ENCODE results near the gene EPS15. TPM values are rescaled to one million over a fixed set of nuclear protein-coding genes. Genes with fewer than 3 reads are reported as not detected.
"Not testable (repeated sequence)": the region's sequence is repeated elsewhere in the genome, so short reads cannot be mapped to it uniquely, and the experiment has no call there.

Gene EPS15
- total RNA-seq, 1 donor from 2014 or later = 37.1 TPM

DNA sequence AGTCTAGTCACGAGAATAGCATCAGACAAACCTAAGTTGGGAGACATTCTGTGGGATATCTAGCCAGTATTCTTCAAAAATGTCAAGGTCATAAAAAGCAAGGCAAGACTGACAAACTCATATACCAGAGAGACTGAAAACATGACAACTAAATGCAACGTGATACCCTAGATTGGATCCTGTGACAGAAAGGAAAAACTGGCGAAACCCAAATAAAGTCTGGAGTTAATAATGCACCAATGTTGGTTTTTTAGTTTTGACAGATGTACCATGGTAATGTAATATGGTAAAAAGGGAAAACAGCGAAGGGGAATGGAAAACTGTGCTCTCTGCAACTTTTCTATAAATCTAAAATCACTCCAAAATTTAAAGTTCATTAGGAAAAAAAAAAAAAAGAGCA, 64.5 kb downstream of the EPS15 start:
- no peak overlapping the region for H3K4me3 ChIP-seq (ENCODE audit: low read depth, low read length)
- DNase-seq (ENCODE audit: low read depth) = no peak
- no peaks in the 10 kb centered on the region for H3K27me3 ChIP-seq (ENCODE audit: control insufficient read depth, insufficient read depth, low read length)
- no peaks in the 10 kb centered on the region for H3K36me3 ChIP-seq (ENCODE audit: control insufficient read depth, insufficient read depth, low read length)
- TF ChIP-seq, protein P1, sequence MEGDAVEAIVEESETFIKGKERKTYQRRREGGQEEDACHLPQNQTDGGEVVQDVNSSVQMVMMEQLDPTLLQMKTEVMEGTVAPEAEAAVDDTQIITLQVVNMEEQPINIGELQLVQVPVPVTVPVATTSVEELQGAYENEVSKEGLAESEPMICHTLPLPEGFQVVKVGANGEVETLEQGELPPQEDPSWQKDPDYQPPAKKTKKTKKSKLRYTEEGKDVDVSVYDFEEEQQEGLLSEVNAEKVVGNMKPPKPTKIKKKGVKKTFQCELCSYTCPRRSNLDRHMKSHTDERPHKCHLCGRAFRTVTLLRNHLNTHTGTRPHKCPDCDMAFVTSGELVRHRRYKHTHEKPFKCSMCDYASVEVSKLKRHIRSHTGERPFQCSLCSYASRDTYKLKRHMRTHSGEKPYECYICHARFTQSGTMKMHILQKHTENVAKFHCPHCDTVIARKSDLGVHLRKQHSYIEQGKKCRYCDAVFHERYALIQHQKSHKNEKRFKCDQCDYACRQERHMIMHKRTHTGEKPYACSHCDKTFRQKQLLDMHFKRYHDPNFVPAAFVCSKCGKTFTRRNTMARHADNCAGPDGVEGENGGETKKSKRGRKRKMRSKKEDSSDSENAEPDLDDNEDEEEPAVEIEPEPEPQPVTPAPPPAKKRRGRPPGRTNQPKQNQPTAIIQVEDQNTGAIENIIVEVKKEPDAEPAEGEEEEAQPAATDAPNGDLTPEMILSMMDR (IDR thresholded peaks at IDR 0.05; ENCODE audit: insufficient read depth, low read length, poor library complexity, severe bottlenecking) = no peak

DNA sequence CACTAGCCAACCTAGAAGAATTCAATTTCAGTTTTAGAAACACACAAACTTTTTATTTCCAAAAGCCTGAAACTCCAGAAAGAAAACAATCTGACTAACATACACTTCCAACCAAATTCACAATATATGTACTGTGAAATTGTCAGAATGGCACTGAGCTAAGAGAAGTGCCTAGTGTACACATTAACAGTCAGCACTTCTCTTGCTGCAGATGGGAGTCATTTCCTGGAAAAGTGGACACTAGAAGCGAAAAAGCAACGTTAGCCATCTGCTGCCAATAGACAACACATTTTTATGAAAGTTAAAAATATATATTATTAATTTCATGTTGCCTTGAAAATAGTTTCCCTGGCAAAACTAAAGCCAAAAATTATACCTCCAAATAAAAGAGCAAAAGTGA, 66.1 kb downstream of the EPS15 start:
- Histone ChIP-seq H3K36me3 (ENCODE audit: control insufficient read depth, insufficient read depth, low read length) (no peaks in the 10 kb centered on the region), H3K27me3 (ENCODE audit: control insufficient read depth, insufficient read depth, low read length) (no peaks in the 10 kb centered on the region), H3K4me3 (ENCODE audit: low read depth, low read length) (no peak overlapping the region)
- TF ChIP-seq, protein P1 (IDR thresholded peaks at IDR 0.05; ENCODE audit: insufficient read depth, low read length, poor library complexity, severe bottlenecking) = no peak
- DNase-seq (ENCODE audit: low read depth) = no peak

DNA sequence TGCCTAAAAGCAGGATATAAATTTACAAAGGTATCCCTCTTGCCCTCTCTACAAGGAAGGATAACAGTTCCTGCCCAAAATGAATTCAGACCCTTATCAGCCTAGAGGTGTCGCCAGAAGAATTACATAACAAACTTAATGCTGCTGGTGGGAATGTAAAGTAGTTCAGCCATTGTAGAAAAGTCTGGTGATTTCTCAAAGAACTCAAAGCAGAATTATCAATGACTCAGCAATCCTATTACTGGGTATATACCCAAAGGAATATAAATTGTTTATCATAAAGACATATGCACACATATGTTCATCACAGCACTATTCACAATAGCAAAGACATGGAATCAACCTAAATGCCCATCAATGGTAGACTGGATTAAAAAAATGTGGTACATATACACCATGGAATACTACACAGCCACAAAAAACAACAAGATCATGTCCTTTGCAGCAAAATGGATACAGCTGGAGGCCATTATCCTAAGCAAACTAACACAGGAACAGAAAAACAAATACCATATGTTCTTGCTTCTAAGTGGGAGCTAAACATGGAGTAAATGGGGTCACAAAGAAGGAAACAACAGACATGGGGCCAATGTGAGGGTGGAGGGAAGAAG, 70.1 kb downstream of the EPS15 start:
- H3K4me3 ChIP-seq (ENCODE audit: low read depth, low read length); DNase-seq (ENCODE audit: low read depth); H3K27me3 ChIP-seq (ENCODE audit: control insufficient read depth, insufficient read depth, low read length); H3K36me3 ChIP-seq (ENCODE audit: control insufficient read depth, insufficient read depth, low read length): not testable (repeated sequence)

DNA sequence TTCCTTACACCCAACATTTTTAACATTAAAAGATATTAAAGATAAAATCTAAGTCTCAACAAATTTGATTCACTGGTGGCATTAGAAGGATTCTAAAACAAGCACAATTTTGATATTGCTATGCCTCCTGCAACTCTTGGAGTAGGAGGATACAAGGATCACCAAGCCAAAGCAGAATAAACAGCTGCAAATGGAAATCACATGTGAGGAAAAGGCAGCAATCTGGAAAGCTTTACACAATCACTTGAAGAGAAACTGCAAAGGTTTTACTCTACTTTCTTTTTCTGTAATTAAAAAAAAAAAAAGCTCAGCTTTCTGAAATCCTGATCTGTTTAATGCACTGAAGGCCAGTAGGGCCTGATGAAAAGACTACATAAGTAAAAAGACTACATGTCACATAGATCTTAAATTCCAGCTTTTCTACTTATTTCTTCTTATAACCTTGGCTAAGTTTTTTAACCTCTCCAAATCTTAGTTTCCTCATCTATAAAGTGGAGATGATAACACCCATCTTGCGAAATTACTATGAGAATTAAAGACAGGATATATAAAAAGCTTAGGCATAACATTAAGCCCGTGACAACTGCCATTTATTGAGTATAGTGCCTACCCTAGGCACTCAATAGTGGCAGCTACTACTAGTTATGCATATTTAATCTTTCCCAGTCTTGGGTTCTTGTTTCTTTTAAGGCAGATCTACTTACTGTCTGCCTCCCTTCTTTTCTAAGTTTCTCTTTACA, 73.5 kb downstream of the EPS15 start:
- Histone ChIP-seq H3K27me3 (ENCODE audit: control insufficient read depth, insufficient read depth, low read length) (no peaks in the 10 kb centered on the region), H3K36me3 (ENCODE audit: control insufficient read depth, insufficient read depth, low read length) (no peaks in the 10 kb centered on the region), H3K4me3 (ENCODE audit: low read depth, low read length) (no peak overlapping the region)
- no peak for DNase-seq (ENCODE audit: low read depth)
- TF ChIP-seq, protein P1 (IDR thresholded peaks at IDR 0.05; ENCODE audit: insufficient read depth, low read length, poor library complexity, severe bottlenecking) = no peak

DNA sequence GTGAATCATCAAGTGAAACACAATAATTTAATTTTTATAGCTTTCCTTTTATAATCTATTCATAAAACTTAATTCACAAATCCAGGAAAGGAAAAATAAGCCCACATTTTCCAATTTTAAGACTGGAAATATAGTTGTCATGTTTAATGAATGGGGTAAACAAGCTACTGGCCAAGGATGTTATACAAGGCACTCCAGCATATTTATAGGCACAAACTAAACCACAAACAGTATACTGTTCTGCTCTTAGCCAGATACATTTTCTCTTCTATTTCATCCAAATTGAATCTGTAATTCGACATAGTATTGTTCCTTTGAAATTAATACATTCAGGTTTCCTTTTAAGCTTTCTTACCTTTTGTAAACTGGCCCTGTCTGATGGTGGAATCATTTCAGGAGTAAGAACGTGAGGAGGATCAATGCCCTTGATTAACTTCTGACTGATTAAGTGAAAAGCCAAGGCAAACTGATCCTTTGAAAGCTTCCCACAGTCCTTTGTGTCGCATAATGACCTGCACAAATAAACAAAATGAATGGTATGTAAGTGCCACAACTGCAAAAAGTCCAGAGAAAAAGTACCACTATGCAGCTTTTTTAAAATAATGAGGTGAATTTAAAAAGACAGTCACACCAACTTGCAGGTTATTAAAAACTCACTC, 74.4 kb downstream of the EPS15 start:
- Histone ChIP-seq H3K36me3 (ENCODE audit: control insufficient read depth, insufficient read depth, low read length) (no peaks in the 10 kb centered on the region), H3K27me3 (ENCODE audit: control insufficient read depth, insufficient read depth, low read length) (no peaks in the 10 kb centered on the region), H3K4me3 (ENCODE audit: low read depth, low read length) (no peak overlapping the region)
- no peak for DNase-seq (ENCODE audit: low read depth)
- TF ChIP-seq, protein P1 (IDR thresholded peaks at IDR 0.05; ENCODE audit: insufficient read depth, low read length, poor library complexity, severe bottlenecking) = no peak

DNA sequence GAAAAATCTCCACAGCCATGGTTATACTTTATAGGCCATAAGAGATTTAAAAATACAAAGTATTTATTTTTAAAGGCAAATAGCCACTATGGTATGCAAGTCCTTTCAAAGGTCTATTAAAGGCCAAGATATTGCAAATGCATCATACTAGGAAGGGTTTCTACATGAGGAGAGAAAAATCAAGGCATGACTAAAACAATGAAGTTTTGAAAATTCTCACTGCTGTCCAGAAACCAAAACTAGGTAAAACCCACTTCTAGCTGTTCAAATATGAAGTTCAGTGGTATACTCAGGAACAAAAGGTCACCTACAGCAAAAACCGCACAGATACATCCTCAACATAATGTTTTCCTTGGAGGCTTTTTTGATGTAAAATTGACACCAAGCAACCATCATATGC, 75.0 kb downstream of the EPS15 start:
- Histone ChIP-seq H3K36me3 (ENCODE audit: control insufficient read depth, insufficient read depth, low read length) (no peaks in the 10 kb centered on the region), H3K27me3 (ENCODE audit: control insufficient read depth, insufficient read depth, low read length) (no peaks in the 10 kb centered on the region), H3K4me3 (ENCODE audit: low read depth, low read length) (no peak overlapping the region)
- no peak for DNase-seq (ENCODE audit: low read depth)
- TF ChIP-seq, protein P1 (IDR thresholded peaks at IDR 0.05; ENCODE audit: insufficient read depth, low read length, poor library complexity, severe bottlenecking) = no peak

Data from kidney epithelial cell (primary cell).